Skin epidermis (tissue), 12 donors: ENCODE measurements around the gene MTF2.
A peak's percentile ranks its signal among the peaks of the same experiment; 100 is the strongest.
"Not testable (repeated sequence)": the region's sequence is repeated elsewhere in the genome, so short reads cannot be mapped to it uniquely, and the experiment has no call there.

Experiments used
- H3K27ac ChIP-seq, 21 experiments: fragments of 200-600 bp; sonication (generic) in 11 of 21; one replicate each; pipeline ENCODE4 v1.5.0; 2020; ENCODE audit warnings: mild to moderate bottlenecking in 3 of 21, inconsistent platforms in 2 of 21, moderate library complexity in 2 of 21
- H3K4me3 ChIP-seq, 7 experiments: fragments of 200-600 bp; sonication (generic) in 2 of 7; one replicate each; pipeline ENCODE4 v1.5.0; 2020; ENCODE audit warnings: inconsistent platforms in 2 of 7, mild to moderate bottlenecking in 2 of 7, moderate library complexity in 1 of 7

The MTF2 gene

DNA sequence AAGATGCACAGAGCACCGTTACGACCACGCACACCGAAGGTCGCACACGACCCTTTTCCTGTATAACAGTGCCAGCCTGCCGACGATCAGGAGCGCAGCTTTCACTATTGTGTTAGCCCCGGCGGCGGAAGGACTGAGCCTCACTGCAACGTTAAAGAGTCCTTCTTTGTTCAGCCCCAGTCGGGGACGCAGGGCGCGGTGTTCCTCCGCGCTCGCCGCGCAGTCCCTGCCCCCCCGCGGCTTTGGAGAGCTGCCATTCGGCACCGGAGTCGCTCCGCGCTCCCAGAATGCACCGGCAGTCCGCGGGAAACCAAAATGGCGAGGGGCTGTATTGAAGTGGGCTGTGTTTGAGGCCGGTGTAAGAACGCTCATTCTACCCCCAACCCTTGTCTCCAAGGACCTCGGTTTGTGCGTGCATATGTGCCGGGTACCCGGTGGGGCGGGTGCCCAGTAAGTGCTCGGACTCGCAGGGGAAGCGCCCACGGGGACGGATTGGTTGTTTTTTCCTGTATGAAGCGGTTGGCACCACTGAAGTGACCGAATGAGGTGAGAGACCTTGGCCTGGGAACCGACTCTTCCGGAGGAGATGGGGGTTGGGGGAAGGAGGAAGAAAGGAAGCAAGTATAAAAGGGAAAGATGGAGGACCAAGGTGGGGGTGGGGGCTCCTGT is at the start of gene MTF2:
MTF2 (plus strand) TSS at position 298 of the 669 bp plus-strand sequence; CDS start at position 542, 244 bp downstream.
- H3K27ac ChIP-seq, result peak within 1 kb of the TSS in 20 of 21 experiments; percentile 74 to 98 (median 89)
- peak within 1 kb of the TSS; percentile 71 to 93 (median 87) for H3K4me3 ChIP-seq

DNA sequence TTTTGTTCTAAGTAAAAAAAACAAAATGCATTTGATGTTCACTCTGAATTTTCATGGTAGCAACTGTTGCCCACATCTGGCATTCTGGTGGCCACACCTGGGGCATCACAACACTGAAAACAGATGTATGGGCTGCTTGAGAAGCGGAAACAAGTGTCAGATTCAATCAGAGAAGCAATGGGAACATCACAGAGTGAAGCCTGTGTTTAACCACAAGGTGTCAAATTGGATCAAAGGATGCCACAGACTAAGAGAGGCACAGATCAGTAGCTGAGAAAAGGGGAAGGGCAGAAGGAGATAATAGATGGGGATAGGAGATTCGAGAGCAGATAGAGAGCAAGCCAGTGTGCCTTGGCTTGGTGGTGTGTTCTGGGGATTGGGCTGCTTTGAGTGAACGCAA is 49.8 kb upstream of the MTF2 start:
- no peak overlapping the region for H3K4me3 ChIP-seq
- no peak overlapping the region for H3K27ac ChIP-seq

DNA sequence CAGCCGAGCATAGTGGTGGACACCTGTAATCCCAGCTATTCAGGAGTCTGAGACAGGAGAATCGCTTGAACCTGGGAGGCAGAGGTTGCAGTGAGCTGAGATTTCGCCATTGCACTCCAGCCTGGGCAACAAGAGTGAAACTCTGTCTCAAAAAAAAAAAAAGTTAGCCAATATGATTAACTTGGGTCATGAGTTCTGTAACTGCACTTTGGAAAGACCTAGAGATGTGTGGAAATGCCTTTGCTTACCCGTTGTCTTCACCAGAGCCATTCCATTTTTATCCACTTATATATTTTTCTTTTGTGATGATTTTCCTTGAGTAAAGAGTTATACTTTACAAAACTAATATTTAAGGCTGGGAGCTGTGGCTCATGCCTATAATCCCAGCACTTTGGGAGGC is 48.9 kb upstream of the MTF2 start:
- H3K4me3 ChIP-seq, H3K27ac ChIP-seq: not testable (repeated sequence)

DNA sequence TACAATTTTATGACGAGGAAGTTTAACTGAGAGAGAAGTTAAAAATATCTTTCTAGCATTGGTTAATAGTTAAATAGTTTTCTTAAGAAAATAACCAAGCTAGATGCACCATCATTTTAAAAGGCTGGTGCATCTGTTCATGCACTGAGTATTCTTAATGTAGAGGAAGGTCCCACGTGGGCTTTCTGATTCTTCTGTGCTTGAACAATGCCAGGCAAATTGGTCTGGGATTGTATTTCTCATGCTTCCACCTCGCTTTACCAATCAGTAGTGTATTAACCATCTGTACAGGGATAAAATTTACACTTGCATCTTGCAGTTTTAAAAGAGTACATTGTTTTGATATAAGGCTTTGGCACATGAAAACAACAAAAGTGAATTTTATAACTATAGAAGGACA is 47.4 kb upstream of the MTF2 start:
- Histone ChIP-seq H3K27ac (no peak overlapping the region), H3K4me3 (no peak overlapping the region)

DNA sequence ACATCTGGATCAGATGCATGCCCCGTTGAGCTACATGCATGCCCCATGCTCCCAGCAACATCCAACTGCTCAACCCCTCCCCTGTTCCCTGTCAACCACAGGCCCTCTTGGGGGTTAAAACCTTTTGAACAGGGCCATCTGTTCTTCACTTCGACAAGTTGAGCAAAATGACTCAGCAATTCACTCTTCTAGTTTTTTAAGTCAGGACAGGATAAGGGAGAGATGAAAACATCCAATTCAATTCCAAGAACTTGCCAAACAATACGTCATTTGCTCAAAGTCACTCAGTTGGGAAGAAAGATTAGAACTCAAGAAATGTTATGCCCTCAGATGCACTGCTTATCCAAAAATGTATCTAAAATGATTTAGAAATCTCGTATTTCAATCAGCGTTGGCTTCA is 46.1 kb upstream of the MTF2 start:
- Histone ChIP-seq H3K27ac (no peak overlapping the region), H3K4me3 (no peak overlapping the region)

DNA sequence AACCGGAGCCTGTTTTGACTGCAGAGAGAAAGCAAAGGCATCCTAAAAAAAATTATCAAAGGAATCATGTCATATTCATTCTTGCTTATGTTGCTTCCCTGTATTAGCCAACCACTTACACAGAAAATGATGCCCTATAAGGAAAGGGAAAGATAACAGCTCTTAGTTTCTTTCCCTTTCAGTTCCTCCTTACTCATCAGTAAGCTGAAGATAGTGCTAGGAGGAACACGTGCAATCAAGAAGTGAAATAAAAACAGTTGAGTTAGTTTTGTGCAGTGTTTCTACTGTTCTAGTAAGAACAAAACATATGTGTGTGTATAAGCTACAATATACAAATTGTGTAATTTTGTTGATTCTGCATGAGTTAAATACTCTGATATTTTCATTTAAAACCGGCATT is 45.3 kb upstream of the MTF2 start:
- no peak overlapping the region for H3K4me3 ChIP-seq
- H3K27ac ChIP-seq, result no peak overlapping the region

DNA sequence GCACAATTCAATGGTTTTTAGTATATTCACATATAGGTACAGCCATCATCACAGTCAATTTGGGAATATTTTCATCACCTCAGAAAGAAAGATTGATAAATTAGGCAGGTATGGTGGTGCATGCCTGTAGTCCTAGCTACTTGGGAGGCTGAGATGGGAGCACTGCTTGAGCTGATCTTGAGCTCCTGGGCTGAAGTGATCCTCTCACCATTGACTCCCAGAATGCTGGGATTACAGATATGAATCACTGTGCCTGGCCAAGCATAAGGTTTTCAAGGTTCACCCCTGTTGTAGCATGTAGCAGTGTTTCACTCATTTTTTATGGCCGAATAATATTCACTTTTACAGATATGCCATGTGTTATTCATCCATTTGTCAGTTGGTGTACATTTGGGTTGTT is 44.7 kb upstream of the MTF2 start:
- Histone ChIP-seq H3K4me3 (no peak overlapping the region), H3K27ac (no peak overlapping the region)

DNA sequence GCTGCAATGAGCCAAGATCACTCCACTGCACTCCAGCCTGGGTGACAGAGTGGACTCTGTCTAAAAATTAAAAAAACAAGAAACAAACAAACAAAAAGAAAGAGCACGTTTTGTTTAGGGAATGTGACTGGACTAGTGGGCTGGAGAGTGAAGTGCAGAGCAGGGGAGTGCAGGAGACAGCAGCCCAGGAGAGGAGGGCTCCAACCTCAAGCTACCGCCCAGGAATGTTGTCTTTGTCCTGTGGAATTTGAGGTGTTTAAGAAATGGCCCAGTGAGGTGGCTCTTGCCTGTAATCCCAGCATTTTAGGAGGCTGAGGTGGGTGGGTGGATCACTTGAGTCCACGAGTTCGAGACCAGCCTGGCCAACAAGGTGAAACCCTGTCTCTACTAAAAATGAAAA is 42.4 kb upstream of the MTF2 start:
- H3K4me3 ChIP-seq, result no peak overlapping the region
- H3K27ac ChIP-seq, result no peak overlapping the region

DNA sequence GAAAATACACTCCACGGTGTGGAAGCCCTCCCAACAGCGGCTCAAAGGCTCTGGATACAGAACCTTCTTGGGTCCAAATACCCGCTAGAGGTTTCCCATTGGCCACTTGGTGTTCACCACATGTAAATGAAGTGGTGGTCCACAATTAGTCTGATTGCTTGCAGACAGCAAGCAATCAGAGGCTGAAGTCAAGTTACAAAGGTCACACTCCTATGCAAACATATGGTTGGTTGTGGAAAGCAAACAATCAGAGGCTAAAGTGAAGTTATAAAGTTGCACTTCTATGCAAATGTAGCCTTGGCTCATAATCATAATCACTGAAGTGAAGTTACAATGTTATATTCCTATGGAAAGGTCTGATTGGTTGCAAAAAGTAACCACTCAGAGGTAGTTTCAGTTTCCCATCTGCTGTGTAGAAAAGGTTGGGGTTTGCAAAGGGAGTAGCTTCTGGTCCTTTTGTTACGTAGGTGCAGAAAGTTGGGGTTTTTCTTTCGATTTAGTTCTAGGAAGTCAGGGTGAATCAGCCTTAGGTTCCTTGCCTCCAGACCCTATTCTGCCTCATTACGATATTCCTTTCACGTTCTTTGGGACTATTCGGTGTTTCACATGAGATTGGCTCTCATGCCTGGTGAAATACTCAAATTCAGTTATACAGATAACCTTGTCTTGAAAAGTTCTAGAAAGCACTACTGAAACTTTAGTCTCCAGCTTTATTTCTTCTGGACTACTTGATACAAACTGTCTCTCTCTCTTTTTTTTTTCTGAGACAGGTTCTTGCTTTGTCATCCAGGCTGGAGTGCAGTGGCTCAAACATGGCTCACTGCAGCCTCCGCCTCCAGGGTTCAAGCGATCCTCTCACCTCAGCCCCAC is 36.7 kb upstream of the MTF2 start:
- H3K27ac ChIP-seq, result peak overlapping the region in 6 of 21 experiments; percentile 49 to 77 (median 58)
- peak overlapping the region in 2 of 7 experiments; percentile 1 to 18 for H3K4me3 ChIP-seq

DNA sequence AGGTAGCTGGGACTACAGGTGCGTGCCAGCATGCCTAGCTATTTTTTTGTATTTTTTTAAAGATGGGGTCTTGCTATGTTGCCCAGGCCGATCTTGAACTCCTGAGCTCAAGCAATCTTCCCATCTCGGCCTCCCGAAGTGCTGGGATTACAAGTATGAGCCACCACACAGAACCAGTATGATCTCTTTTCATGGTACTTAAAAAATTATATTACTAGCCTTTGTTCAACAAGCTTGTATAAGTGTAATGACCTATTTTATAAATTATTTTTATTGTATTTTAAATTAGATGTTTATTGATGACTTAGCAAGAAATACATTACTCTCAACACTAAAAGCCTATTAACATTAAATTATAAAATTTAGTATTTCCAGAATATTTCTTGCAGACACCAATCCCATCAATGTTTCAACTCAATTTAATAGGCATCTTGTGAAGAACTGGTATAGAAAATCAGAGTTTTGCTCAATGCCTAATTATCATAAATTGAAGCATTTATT is 36.0 kb upstream of the MTF2 start:
- peak overlapping the region in 1 of 7 experiments; percentile 1 for H3K4me3 ChIP-seq
- peak overlapping the region in 4 of 21 experiments; percentile 49 to 77 (median 62) for H3K27ac ChIP-seq

DNA sequence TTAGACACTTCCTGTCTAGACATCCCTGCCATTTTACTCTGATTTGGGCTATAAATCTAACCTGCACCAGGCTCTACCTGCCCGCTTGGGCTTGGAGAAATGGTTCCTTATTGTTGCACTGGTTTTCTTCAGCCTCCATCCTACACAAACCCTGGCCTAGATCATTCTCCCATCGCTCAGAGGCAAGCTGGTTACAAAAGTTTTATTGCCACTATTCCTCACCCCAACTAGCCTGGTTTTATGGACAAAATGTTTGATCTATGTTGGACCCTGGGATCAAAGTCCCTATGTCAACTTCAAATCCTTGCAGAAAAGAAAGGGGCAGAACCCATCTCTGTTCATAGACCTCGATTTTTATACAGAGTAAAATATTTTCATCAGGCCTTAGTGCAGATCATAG is 31.5 kb upstream of the MTF2 start:
- Histone ChIP-seq H3K4me3 (no peak overlapping the region), H3K27ac (no peak overlapping the region)

DNA sequence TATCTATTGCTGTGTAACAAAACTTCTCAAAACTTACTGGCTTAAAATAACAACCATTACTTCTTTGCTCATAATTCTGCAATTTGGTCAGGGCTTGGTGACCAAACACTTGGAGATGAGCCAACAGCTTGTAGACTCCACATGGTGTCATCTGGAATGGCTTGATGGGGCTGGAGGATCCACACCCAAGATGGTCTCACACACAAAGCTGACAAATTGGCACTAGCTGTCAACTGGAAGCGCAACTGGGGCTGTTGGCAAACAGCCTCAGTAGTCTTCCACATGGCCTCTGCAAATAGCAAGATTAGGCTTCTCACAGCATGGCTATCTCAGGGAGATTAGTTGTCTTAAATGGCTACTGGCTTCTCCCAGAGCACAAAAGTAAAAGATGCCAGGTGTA is 27.1 kb upstream of the MTF2 start:
- H3K4me3 ChIP-seq, result no peak overlapping the region
- H3K27ac ChIP-seq, result no peak overlapping the region

DNA sequence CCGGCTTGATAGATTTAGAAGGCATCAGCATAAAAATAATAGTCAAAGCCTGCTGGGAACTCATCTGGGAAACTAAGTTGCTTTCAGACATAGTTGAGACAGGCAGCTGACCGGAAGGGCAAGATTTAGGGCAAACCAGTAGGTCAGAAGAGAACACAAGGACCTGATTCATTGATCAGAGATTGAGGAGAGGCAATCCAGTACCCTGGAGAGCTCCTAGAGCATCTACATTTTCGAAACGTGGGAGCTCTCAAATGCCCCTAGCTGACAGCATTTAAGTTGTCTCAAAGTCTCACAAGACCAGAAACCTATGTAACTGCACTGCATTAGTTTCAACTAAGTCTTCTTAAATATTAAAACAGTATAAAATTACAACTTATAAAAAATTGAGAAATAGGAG is 22.9 kb upstream of the MTF2 start:
- Histone ChIP-seq H3K4me3 (no peak overlapping the region), H3K27ac (no peak overlapping the region)

DNA sequence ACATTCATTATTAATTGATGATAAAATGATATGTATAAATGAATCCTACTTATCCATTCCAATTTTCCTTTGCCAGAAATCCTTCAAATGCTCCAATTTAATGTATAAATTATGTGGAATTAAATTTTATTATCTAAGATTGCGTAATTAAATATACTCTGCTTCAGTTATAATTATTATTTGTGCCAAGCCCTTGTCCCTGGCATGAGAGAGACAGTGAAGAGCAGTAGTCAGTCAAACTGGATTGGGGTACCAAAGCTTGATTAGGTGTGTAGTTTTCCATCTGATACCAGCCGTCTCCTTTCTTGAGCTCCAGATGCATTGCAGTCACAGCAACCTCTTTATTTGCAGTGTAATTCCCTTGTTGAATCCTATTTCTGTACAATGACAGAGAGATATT is 22.4 kb upstream of the MTF2 start:
- Histone ChIP-seq H3K4me3 (no peak overlapping the region), H3K27ac (no peak overlapping the region)

DNA sequence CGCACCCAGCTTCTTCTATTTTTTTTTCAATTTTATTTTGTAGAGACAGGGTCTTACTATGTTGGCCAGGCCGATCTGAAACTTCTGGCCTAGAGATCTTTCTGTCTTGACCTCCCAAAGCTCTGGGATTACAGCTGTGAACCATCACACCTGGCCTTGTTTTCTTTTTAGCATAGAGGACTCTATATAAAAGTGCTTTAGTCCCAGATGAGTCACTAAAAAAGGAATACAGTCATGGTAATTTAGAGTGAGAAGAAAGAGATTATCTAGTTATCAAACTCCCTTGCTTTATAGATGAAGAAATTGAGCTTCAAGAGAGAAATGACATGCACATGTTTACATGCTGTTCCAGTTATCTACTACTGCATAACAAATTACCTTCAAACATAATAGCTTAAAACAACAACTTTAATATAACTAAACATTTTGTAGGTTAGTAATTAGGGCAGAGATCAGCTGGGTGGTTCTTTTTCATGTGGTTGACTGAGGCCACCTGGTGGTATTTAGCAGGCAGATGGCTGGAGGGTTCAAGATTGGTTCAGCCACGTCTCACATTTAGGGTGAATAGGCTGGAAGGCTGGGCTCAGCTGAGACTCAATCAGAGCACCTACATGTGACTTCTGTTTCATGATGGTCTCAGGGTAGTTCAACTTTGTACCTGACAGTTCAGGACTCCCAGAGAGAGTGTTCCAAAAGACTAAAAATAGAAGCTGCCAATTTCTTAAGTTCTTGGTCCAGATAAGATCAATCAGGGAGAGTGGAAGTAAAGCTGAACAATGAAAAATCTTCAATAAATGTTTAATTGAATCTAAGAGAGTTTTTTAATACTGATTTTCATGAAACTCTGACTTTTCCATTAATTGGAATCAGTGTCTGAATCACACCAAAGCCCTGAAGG is 16.9 kb upstream of the MTF2 start:
- no peak overlapping the region for H3K4me3 ChIP-seq
- H3K27ac ChIP-seq, result no peak overlapping the region

DNA sequence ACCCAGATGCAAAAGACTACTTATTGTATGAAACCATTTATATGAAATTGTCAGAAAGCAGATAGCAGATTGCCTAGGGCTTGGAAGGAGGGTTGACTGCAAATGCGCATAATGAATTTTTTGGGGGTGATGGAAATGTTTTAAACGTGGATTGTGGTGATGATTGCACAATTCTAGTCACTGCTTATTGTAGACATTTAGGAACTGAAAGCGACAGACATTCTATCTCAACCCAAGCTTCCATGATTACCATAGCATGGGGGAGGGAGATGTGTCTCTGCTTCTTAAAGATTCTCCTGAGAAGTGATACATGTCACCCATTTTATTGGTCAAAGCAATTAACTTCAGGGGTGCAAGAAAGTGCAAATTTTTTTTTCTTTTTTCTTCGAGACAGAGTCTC is 2.8 kb upstream of the MTF2 start:
- Histone ChIP-seq H3K4me3 (no peak overlapping the region), H3K27ac (no peak overlapping the region)

DNA sequence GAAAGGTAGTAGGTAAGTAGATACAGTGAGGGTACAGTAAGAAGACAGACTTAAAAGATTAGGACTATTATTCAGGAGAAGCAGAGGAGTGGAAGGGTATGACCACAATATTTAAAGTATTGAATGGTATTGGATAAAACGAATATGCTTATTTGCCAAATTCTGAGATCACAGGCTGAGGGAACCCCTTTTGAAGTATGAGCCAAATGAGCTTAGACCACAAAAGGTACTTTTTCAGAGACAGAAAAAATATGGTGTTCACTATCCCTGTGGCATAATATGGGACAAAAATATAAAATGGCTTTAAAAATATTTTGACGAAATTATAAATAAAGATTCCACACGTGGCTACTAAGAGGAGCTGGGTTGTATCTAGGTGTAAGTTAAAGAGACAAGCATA is 880 bp upstream of the MTF2 start:
- peak overlapping the region; percentile 71 to 93 (median 87) for H3K4me3 ChIP-seq
- H3K27ac ChIP-seq, result peak overlapping the region in 19 of 21 experiments; percentile 74 to 98 (median 88)

DNA sequence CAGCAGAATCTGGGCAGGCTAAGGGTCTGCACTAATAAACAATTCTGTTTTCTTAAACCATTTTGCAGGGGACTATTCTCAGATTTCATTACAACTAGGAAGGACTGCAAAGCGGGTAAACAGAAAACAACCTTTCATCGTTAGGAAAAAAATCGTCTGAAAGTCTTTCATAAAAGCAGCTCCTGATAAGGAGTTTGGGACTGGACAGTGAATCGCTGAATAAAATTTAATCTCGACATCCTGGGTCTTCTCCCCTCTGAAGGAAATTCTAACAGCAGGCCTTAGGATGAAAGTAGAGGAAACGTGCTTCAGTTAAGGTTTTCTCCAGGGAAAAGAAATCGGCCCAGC is 471 bp upstream of the MTF2 start:
- Histone ChIP-seq H3K27ac (peak overlapping the region in 20 of 21 experiments; percentile 74 to 98 (median 89)), H3K4me3 (peak overlapping the region; percentile 71 to 93 (median 87))

DNA sequence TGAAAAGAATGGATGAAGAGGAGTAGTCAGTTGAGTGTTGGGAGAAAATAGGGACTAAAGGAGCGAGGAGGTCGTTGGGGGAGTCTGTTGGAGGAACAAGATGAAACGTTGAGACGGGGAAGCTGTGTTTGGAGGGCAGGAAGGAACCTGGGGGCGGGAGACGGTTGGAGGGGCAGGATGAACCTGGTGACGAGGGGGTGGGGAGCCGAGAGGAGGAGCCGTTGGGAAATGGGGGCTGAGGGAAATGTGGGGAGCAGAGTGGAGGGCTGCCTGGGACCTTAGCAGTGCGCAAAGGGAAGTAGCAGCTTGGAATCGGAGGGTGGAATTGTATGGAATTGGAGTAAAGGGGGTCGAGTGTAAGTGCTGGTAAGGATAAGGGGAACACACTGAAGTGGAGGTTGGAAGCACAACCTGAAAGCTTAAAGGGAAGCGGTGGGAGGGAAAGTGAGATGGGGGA is 630 bp downstream of the MTF2 start:
- Histone ChIP-seq H3K27ac (peak overlapping the region in 20 of 21 experiments; percentile 74 to 98 (median 89)), H3K4me3 (peak overlapping the region; percentile 71 to 93 (median 87))
